HG02763 (cell line): ENCODE results near the gene TFAM.
A peak's percentile ranks its signal among the peaks of the same experiment; 100 is the strongest.
"Not testable (repeated sequence)": the region's sequence is repeated elsewhere in the genome, so short reads cannot be mapped to it uniquely, and the experiment has no call there.

Experiments used
- ATAC-seq: cut with Tn5 transposase; IDR thresholded peaks from one replicate; pipeline ENCODE4 v1.9.1; 2021; ENCODE audit warnings: mild to moderate bottlenecking, moderate library complexity; ENCODE audit not compliant: unreplicated experiment

The TFAM gene

DNA sequence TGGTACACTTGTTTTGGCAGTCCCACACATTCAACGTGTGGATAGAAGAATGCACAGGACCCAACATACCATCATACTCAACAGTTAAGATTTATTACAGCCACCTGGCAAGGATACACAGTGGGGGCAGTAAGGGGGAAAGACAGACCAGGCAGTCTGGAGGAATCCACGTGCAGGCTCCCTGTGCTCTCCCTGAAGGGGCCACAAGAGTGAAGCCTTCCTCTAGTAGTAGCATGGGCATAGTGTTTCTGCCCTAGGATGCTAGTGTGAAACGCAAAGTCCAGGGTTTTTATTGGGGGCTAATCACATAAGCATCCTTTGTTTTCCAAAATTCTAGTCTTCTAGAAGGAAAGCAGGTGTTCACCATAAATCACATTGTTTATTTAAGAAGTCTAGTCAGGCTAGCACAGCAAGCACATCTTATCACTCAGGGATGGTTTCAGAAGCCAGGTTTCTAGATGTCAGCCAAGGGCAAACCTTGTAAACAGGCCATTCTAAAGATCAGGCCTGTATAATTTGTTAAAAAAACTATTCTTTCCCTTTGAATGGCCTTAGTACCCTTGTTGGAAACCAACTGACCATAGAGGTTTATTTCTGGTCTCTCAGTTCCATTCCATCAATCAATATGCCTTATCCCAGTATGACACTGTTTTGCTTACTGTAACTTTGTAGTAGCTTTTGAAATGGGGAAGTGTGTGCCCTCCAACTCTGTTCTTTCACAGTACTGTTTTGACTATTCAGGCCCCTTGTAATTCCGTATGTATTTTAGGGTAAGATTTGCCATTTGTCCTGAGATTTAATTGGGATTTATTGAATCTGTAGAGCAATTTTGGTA is 12.4 kb upstream of the TFAM start:
- ATAC-seq: no peak

DNA sequence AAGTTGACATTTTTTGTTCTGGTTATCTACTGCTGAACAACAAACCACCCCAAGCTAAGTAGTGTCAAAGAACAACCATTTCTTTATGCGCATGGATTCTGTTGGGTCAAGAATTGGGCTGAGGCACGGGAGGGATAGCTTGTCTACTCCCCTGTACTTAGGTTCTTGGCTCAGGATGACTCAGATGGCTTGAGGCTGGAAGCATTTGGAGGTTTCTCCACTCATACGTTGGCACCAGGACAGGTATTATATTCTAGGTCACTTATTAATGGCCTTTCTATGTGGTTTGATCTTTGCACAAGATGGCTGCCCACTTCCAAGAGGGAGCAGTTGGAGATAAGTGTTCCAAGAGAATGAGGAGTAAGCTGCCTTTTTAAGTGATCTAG is 11.8 kb upstream of the TFAM start:
- no peak for ATAC-seq

DNA sequence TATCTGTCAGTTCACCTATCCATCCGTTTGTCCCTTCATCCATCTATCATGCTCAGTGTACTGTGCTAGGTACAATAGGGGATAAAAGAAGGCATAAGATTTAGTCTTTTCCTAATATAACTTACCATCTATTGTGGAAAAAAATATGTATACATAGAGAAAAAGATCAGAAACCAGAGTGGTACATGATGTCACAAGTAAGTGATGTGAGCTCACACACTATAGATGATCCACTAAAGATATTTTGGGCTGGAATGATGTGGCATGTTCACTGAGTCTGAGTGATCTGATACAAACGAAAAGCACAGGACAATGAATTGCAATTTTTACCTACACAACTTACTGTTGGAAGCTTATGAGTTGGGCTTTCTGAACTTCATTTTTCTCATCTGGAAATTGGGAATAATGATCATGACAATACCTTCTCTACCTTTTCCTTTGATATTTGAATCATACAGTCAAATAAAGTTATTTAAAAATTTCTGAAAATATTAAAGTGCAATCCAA is 2.7 kb upstream of the TFAM start:
- ATAC-seq: no peak

DNA sequence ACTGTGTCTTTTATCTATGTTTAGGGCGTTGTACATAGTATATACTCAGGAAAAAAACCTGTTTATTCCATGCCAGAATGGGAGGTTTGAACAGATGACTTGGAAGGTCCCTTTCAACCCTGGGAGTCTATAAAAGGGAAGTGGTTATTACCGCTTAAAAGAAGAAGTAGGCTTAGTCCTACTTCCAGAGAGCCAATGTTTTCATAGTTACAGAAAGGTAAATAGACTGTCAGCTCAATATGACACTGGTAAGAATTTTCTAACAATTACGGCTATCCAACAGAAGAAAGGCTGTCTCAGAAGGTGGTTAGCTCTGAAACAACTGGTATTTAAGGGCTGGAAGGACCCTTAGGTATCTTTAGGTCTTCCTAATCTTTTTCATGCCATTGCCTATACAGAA is 1.1 kb upstream of the TFAM start:
- peak; percentile 50 for ATAC-seq

DNA sequence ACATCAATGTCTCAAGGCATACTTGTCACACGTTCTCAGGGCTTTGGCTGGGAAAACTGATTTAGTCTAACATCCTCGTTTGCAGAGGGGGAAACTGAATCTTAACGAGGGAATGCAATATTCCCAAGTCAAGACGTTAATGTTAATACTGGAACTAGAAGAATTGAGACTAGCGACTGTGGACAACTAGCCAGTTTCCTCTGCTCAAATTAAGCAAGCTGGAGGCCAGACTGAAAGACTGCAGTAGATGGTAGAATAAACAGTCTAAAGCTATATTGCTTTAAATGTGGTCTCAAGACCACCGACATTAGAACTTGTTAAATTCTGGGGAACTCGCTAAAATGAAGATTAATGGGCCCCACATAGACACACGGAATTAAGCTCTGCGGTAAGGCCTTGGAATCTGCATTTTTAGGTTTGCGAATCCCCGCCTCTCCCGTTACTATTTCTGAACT is 639 bp upstream of the TFAM start:
- no peak for ATAC-seq

DNA sequence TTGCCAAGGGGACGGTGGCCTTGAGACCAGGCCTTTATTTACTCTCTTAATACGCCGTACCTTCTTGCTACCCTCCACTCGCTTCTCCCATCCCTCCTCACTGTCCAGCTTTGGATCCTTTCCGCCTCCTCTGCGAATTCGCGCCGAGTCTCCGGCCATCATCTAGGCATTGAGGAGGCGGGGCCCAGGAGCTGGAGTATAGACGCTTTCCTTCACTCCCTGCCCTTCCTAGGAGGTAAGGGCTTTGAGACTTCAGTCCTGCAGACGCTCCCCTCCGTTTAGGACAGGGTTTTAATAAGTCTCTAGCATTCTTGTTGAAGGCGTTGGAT is 538 bp downstream of the TFAM start:
- no peak for ATAC-seq

DNA sequence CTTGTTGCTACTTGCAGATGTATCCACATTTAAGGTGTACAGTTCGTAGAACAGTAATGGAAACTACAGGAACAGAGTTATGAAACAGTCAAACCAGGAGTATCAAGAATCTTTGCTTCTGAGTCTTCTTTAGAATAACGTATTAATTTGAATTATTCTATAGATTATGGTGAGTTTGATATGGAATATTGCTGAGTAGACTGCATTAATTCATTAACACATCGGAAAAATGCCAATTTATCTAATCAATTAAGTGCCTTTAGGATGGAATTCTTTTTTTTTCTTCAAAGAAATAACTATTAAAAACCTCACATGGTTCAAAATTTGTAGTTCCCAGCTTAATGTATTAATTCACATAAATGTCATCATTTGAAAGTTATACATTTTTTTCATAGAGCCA is 3.8 kb downstream of the TFAM start:
- ATAC-seq: no peak

DNA sequence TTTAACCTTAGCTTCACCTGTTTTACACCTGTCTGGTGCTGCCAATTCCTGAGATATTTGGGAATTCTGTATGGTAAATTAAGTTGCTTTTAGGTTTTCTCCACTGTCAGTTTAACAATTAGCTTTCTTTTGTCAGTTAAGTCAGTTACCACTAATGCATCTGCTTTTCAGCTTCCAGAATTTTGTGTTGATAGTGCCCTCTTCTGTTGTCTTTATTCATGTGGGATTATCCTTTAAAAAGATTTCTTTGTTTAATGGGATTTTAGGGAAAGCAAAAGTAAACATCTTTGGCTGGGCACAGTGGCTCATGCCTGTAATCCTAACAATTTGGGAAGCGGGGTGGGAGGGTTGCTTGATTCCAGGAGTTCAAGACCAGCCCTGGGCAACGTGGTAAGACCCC is 8.1 kb downstream of the TFAM start:
- ATAC-seq: no peak

DNA sequence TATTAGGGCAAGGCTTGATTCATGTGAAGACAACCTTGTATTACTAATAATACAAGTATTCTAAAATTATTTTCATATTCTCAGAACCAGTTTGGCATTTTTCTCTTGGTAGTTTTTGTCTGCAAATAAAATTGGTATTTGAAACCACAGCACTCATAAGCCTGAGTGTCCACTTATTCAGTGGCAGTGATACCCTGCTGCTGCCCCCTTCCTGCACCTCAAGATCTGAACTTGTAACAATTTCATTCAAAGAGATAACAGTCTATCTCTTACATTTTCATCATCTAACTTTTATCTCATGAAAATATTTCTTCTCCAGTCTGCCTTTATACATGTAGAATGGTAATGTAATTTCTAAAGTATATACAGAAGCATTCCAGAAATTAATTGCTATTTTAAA is 9.3 kb downstream of the TFAM start:
- no peak for ATAC-seq

DNA sequence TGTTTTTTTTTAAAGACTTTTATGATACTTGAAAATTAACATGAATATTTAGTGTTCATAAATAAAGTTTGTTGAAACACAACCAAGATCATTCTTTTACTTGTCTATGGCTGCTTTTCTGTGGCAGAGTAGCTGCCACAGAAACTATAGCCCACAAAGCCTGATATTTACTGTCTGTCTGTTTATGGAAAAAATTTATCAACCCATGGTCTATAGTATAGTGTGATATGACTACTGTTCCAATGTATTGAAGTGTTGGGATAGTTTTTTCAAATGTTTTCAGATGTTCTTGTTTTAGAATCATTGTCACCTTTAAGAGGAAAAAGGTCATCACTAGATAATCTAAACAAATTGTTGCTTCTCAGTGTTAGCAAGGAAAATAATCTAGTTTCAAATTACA is 10.8 kb downstream of the TFAM start:
- no peak for ATAC-seq

DNA sequence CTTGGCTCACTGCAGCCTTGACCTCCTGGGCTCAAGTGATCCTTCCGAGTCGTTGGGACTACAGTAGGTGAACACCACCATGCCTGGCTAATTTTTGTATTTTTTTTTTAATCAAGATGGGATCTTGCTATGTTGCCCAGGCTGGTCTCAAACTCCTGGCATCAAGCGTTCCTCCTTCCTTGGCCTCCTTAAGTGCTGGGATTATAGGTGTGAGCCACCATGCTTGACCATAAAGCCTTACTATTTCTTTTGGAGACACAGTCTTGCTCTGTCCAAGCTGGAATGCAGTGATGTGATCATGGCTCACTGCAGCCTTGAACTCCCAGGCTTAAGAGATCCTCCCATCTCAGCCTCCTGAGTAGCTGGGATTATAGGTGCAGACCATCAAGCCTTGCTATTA is 12.6 kb downstream of the TFAM start:
- no peak for ATAC-seq

DNA sequence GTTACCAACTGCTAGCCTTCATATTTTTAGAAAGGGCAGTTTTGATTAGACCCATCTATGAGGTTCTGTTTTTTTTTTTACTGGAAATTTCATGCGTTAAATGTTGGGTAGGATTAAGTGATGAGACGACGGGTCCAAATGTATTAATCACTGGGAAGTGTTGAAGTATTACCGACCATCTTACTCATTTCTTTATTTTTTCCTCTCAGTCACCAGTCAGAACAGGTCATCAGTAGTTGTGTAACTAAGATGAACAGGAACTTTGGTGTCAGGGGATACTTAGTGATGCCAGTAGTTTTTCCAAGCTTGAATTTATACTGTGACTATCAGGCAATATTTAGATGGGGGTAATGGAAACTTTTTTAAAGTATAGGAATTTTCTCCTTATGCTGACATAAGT is 14.2 kb downstream of the TFAM start:
- no peak for ATAC-seq

DNA sequence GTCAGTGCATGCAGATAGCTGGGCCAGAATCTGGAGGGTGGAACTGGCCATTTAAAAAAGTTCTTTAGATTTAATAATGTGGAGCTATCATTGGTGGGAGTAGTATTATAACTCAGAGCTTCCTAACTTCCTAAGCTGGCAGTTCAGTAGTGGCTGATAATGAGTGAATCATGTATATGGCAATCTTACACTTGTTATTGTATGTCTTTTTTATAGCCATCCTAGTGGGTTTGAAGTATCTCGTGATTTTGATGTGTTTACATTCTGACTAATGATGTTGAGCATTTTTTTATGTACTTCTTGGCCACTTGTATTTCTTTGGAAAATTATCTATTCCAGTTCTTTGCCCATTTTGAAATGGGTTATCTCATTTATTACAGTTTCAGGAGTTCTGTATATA is 15.4 kb downstream of the TFAM start:
- ATAC-seq: no peak

DNA sequence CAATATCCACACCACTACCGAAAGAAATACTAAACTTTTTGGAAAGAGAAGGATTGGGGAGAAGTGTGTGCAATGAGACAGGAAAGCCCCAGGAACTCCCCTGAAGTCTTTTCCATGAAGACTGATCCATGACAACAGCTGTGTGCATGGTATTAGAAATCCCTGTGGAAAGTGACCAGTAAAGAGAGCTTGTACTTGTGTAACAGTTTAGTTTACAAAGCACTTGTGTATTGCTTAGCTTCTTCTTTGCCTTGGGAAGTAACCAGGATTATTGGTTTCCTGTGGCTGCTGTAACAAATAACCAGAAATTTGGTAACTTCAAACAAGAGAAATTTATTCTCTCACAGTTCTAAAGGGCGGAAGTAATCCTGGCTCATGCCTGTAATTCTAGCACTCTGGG is 18.8 kb downstream of the TFAM start:
- ATAC-seq: no peak

DNA sequence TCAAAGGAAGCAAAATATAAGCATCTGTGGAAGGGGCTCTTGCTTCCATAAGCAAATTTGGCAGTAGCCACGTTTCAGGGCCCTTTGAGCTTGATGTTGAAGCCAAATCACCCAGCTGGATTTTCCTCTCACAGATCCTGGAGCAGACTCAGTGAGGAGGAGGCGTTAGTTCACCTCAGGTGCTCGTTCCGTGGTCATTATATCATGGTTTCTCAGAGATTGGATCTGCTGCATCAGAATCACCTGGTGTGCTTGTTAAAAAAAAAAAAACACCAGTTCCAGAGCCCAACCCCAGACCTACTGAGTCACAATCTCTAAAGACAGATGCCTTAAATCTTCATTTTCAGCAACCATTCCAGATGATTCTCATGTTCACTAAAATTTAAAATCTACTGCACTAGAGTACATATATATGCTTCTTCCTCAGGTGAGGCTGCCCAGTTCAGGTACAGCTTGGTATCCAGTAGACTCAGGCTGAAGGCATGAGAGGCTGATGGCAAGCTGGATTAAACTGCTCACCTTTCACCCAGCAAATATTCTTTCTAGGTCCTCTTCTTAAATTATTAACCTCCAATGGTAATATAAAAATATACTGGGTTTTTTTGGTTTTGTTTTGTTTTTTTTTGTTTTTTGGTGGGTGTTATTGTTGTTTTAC is 24.9 kb downstream of the TFAM start:
- no peak for ATAC-seq

DNA sequence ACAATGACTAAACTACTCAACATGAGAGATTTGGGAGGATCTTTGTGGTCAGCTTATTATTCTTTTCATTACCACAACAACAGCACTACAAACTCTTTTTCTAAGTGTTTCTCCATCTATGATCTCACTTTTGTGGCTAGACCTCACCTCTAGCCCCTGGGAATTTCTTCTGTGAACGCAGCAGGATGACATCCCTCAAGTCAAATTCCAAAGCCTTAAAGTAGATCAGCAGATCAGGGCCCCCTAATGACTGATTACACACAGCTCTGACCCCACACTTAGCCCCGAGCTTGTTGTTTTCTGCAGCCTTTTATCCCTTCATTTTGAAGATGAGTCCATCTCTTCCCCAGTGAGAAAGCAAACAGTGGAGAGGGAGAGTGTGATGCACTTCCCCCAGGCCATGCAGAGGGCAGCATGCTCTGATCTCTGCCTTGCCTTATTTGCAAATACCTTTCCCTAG is 27.3 kb downstream of the TFAM start:
- ATAC-seq: no peak

DNA sequence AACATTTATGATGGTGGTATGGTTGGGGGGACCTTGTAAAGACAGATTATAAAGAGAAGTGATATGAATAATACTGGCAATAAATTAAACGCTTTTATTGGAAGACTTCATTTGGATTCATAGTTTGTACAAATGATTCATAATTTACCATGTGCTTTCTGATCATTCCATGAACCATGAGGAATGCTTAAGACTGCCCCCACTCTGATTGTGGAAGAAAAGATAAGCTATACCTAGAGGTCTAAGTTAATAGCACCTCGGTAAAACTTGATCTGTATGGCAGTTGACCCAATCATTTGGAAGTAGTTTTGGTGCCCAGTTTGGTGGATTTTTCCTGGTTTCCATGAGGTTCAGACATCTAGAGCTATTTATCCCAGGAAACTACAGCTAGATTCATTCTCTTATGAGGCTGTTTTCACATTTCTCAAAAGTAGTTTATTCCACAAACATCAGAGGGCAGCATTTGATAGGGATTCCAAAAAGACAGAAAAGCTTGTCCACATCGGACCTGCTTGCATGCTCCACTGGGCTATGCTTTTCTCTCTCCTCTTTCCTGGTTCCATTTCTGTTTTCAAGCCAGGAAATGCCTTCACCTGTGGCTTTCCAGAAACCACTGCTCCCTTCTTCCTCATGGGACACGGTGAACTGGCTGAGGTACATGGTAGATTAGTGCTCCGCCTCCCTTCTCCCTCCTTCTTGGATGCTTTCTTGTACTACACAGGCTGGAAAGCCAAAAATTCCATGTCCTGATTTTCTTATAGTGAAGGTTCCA is 29.2 kb downstream of the TFAM start:
- no peak for ATAC-seq

DNA sequence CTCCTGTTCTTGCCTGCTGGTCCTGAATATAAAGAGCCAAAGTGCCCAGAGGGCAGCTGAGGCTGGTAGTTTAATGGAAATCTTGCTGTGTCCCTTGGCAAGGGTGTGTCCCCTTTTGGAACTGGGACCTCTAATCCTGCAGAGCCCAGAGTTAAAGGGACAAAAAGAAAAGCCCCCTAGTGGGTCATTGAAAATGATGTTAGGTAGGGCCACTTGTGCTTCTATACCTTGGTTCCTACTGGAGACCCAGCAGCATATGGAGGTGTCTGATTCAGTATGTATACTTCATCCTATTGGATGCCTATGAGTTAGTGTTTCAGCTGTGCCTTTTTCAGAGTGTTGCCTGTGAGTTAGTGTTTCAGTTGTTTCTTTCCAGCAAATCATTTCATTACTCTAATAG is 30.5 kb downstream of the TFAM start:
- no peak for ATAC-seq

DNA sequence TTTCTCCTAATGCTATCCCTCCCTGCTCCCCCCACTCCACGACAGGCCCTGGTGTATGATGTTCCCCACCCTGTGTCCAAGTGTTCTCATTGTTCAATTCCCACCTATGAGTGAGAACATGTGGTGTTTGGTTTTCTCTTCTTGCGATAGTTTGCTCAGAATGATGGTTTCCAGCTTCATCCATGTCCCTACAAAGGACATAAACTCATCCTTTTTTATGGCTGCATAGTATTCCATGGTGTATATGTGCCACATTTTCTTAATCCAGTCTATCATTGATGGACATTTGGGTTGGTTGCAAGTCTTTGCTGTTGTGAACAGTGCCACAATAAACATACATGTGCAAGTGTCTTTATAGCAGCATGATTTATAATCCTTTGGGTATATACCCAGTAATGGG is 32.7 kb downstream of the TFAM start:
- not testable (repeated sequence) for ATAC-seq

DNA sequence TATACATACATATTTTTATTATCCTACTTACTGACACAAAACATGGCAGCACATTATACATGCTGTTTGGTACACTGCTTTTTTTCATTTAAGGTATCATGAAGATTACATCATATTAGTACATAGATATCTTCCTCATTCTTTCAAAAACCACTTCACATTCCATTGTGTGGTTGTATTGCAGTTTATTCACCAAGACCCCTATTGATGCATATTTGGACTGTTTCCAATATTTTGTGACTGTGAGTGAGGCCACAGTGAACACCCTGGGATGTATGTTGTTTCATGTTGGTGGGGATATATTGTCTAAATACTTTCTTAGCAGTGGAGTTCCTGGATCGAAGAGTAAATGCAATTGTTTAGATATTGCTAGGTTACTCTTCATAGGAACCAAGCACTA is 39.0 kb downstream of the TFAM start:
- no peak for ATAC-seq

DNA sequence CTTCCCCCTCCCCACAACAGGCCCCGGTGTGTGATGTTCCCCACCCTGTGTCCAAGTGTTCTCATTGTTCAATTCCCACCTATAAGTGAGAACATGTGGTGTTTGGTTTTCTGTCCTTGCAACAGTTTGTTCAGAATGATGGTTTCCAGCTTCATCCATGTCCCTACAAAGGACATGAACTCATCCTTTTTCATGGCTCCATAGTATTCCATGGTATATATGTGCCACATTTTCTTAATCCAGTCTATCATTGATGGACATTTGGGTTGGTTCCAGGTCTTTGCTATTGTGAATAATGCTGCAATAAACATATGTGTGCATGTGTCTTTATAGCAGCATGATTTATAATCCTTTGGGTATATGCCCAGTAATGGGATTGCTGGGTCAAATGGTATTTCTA is 43.2 kb downstream of the TFAM start:
- not testable (repeated sequence) for ATAC-seq

DNA sequence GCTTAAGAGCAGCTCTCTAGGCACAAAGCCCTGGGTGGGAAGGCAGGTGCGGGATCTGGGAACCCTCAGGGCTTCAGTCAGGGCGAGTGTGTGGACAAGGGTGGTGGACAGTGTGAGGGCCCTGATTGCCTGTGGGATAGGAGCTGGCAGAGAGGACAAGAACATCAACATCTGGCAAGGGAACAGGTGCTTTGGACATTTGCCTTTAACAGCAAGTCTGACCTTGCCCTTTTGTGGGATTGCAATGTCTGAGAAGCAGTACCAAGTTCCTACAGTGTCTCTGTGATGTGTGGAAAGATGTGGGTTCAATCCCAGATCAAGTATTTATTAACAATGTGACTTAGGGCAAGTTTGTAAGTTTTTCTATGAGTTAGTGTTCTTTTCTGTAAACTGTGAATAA is 46.7 kb downstream of the TFAM start:
- no peak for ATAC-seq
